ENCODE data around the gene CDC23. TPM values are rescaled to one million over a fixed set of nuclear protein-coding genes. Genes with fewer than 3 reads are reported as not detected.
"Not testable (repeated sequence)": the region's sequence is repeated elsewhere in the genome, so short reads cannot be mapped to it uniquely, and the experiment has no call there.

The CDC23 gene
- polyA plus RNA-seq, 6 donors from 2014 or later = 12.6 to 26.0 (median 14.1) TPM

DNA sequence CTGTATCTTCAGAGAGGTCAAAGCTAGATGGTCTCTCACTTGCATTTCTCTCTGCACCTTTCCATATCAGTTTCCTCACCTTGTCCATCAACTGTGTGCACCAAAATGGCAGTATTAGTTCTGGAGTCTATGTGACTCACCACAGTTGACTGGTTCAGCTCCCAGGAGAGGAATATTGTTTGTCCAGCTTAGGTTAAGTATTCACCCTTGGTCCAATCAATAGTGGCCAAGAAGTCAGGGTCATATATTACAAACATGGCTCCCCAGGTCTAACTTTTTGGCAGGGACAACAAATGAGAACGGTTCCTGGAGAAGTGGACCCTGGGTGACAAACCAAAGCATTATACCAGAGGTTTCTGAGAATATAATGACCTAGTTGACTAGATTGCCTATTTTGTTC, 24.9 kb upstream of the CDC23 start:
- DNase-seq = no peak
- ATAC-seq (ENCODE audit: low read depth in 2 of 2) = no peak
- Mint-ChIP-seq H3K27me3 (peaks cover 30 to 41% (median 40%) of the 10 kb centered on the region in 3 donors), H3K4me3 (no peak overlapping the region), H3K9me3 (no peaks in the 10 kb centered on the region), H3K27ac (no peak overlapping the region), H3K4me1 (peaks cover 12 to 20% (median 19%) of the 10 kb centered on the region in 3 donors), H3K36me3 (no peaks in the 10 kb centered on the region)

DNA sequence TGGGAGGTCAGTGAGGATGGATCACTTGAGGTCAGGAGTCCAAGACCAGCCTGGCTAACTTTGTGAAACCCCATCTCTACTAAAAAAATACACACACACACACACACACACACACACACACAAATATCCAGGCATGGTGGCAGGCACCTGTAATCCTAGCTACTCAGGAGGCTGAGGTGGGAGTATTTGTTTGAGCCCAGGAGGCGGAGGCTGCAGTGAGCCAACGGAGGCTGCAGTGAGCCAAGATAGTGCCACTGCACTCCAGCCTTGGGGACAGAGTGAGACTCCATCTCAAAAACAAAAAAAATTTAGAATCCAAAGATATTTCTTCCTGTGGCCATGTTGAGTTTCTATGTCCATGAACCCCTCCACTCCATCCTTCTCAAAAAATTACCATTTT, 21.5 kb upstream of the CDC23 start:
- H3K9me3 Mint-ChIP-seq = peaks cover 0 to 3% (median 0%) of the 10 kb centered on the region in 7 donors

DNA sequence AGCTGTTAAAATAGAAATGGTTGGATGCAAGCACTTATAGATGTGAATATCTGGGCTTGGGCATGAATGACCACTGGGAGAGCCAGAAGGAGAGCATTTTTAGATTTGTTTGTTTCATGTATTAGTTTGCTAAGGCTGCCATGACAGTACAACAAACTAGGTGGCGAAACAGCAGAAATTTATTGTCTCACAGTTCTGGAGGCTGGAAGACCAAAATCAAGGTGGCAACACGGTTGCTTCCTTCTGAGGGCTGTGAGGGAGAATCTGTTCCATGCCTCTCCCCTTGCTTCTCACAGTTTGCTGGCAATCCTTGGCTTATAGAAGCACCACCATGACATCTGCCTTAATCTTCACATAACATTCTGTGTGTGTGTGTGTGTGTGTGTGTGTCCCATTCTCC, 20.2 kb upstream of the CDC23 start:
- Mint-ChIP-seq H3K36me3 (no peaks in the 10 kb centered on the region), H3K27ac (peak overlapping the region in 1 of 6 donors; percentile 79), H3K9me3 (peaks cover 0 to 3% (median 0%) of the 10 kb centered on the region in 7 donors), H3K4me1 (no peaks in the 10 kb centered on the region), H3K4me3 (no peak overlapping the region), H3K27me3 (peaks cover 23 to 41% (median 24%) of the 10 kb centered on the region in 3 donors)
- DNase-seq (no peak), ATAC-seq (ENCODE audit: low read depth in 2 of 2) (no peak)

More for the DNA sequence above, 21.5 kb upstream of the CDC23 start:
- H3K27me3 Mint-ChIP-seq = peaks cover 16 to 40% (median 33%) of the 10 kb centered on the region in 3 donors
- H3K4me3 Mint-ChIP-seq = peak overlapping the region in 1 of 8 donors; percentile 70
- H3K27ac Mint-ChIP-seq = no peak overlapping the region
- ATAC-seq (ENCODE audit: low read depth in 2 of 2) (no peak), DNase-seq (no peak)
- H3K4me1 Mint-ChIP-seq = no peaks in the 10 kb centered on the region
- no peaks in the 10 kb centered on the region for H3K36me3 Mint-ChIP-seq

DNA sequence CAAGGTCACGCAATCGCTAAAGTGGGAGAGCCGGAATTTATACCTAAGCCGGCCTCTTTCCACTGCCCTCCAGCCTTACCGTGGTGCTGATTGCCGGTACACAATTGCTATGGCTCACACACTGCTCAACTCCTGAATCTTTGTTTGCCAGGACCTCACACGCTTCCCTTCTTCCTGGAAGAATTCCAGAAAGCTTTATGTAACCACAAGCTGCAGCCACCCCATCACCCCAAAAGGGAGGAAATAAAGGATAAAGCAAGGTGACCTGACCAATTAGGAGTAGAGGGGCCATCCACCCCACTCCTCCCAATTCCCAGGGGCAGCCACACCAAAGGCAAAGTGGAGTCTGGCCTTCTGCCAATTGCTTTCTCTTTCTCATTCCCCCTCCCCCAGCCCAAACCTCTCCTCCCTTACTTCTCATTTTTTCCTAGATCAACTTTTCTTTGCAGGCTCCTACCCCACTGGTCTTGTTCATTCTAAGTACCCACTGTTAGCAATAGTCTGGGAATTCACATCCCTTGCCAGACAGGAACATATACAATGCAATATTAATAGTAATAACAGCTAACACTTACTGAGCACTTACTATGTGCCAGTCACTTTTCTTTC, 18.0 kb upstream of the CDC23 start:
- DNase-seq (no peak), ATAC-seq (ENCODE audit: low read depth in 2 of 2) (no peak)
- peaks cover 0 to 6% (median 3%) of the 10 kb centered on the region in 7 donors for H3K9me3 Mint-ChIP-seq
- H3K27ac Mint-ChIP-seq = peak overlapping the region in 1 of 6 donors; percentile 76
- no peak overlapping the region for H3K4me3 Mint-ChIP-seq
- H3K36me3 Mint-ChIP-seq = peaks cover 0 to 1% of the 10 kb centered on the region in 2 donors
- H3K27me3 Mint-ChIP-seq = peaks cover 24 to 43% (median 27%) of the 10 kb centered on the region in 3 donors
- no peaks in the 10 kb centered on the region for H3K4me1 Mint-ChIP-seq

DNA sequence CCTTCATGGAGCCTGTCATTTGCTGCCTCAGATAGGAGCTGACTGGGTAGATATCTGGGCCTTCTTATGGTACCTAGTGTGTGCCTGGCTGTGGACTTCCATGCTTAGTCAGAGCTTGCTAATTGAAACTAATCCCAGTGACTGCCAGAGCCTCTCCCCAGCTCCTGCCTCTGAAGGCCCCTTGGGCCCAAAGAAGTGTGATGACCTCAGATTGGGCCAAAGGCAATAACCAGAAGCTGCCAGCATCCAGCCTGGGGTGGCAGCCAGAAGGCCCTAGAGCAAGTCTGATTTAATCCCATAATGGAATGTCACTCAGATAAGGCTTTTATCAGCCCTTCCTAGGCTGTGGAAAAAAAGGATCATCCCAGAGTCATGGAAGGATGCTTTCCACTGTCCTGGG, 17.1 kb upstream of the CDC23 start:
- H3K36me3 Mint-ChIP-seq = peaks cover 0 to 4% of the 10 kb centered on the region in 2 donors
- no peak overlapping the region for H3K27ac Mint-ChIP-seq
- ATAC-seq (ENCODE audit: low read depth in 2 of 2) (no peak), DNase-seq (no peak)
- H3K9me3 Mint-ChIP-seq = peaks cover 0 to 12% (median 5%) of the 10 kb centered on the region in 7 donors
- H3K27me3 Mint-ChIP-seq = peaks cover 26 to 46% (median 31%) of the 10 kb centered on the region in 3 donors
- no peak overlapping the region for H3K4me3 Mint-ChIP-seq
- no peaks in the 10 kb centered on the region for H3K4me1 Mint-ChIP-seq

DNA sequence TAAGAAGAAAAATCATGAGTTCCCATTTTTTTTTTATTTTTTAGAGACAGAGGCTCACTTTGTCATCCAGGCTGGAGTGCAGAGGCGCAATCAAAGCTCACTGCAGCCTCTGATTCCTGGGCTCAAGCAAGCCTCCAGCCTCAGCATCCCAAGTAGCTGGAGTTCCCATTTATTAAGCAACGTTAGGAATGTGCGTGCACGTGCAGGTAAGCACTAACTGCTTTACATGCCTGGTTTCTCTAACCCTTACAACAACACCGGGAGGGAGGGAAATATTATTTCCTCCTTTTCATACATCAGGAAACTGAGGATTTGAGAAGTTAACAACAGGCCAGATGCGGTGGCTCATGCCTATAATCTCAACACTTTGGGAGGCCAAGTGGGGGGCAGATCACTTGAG, 16.3 kb upstream of the CDC23 start:
- H3K4me3 Mint-ChIP-seq = no peak overlapping the region
- peaks cover 23 to 47% (median 23%) of the 10 kb centered on the region in 3 donors for H3K27me3 Mint-ChIP-seq
- peaks cover 0 to 12% (median 5%) of the 10 kb centered on the region in 7 donors for H3K9me3 Mint-ChIP-seq
- DNase-seq (no peak), ATAC-seq (ENCODE audit: low read depth in 2 of 2) (no peak)
- H3K4me1 Mint-ChIP-seq = no peaks in the 10 kb centered on the region
- no peak overlapping the region for H3K27ac Mint-ChIP-seq
- H3K36me3 Mint-ChIP-seq = peaks cover 0 to 4% of the 10 kb centered on the region in 2 donors

DNA sequence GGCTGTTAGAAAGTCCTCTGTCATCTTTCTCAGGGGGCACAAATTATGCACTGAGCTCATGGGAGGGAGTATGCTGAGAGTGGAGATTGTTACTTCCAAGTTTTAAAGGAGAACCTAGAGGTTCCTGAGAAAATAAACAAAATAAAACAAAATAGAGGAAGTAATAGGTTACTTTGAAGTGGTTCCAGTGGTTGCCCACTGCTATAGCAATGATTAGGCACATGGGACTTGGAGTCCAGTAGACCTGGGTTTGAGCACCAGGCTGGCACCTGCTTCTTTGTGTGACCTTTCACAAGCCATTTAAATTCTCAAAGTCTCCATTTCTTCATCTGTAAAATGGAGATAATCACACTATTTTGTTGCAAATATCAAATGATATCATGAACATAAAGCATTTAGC, 13.8 kb upstream of the CDC23 start:
- H3K27me3 Mint-ChIP-seq = peaks cover 32 to 48% (median 32%) of the 10 kb centered on the region in 3 donors
- H3K9me3 Mint-ChIP-seq = peaks cover 0 to 12% (median 5%) of the 10 kb centered on the region in 7 donors
- H3K27ac Mint-ChIP-seq = no peak overlapping the region
- DNase-seq (no peak), ATAC-seq (ENCODE audit: low read depth in 2 of 2) (peak; percentile 36 to 46)
- H3K36me3 Mint-ChIP-seq = peaks cover 0 to 4% of the 10 kb centered on the region in 2 donors
- peaks cover 0 to 5% (median 3%) of the 10 kb centered on the region in 3 donors for H3K4me1 Mint-ChIP-seq
- no peak overlapping the region for H3K4me3 Mint-ChIP-seq

DNA sequence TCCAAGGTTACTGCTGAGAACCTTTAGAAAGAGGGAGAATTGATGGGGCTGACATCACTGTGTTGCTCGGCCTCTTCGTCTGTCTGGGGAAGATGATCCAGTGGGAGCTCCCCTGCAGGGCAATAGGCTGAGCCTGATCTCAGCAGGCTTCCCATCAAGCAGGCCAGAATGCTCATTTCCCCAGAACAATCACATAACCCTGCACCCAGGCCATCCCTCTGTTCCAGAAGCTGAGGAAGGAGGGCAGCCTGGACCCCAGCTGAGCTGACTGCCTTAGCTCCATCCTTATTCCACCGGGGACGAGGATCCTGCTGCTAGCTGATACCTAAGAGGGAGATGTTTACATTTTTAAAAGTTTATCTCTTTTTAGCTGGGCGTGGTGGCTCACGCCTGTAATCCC, 11.6 kb upstream of the CDC23 start:
- no peak for ATAC-seq (ENCODE audit: low read depth in 2 of 2)
- H3K4me1 Mint-ChIP-seq = peaks cover 0 to 5% (median 3%) of the 10 kb centered on the region in 3 donors
- H3K36me3 Mint-ChIP-seq = peaks cover 0 to 4% of the 10 kb centered on the region in 2 donors

DNA sequence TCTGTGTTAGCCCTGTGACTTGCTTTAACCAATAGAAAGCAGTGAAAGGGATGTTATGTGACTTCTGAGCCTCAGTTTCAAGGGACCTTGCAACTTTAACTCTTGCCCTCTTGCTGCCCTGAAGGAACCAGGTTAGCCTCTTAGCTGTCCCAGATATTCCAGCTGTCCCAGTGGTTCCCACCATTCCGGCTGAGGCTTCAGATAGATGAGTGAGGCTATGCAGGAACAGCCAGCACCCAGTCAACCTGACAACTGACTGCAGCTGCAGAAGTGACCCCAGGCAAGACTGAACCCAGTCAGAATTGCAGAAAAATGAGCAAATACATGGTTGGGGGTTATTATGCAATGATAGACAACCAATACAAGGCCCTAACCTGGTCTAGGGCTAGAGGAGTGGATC, 10.4 kb upstream of the CDC23 start:
- Mint-ChIP-seq H3K36me3 (peaks cover 4 to 5% of the 10 kb centered on the region in 2 donors), H3K27ac (peak overlapping the region in 2 of 6 donors; percentile 5 to 8), H3K27me3 (peaks cover 24 to 33% (median 29%) of the 10 kb centered on the region in 3 donors), H3K4me1 (peaks cover 0 to 5% (median 3%) of the 10 kb centered on the region in 3 donors), H3K9me3 (peaks cover 0 to 11% (median 5%) of the 10 kb centered on the region in 7 donors), H3K4me3 (no peak overlapping the region)
- ATAC-seq (ENCODE audit: low read depth in 2 of 2) = no peak
- DNase-seq = no peak

More for the DNA sequence above, 11.6 kb upstream of the CDC23 start:
- no peak overlapping the region for H3K4me3 Mint-ChIP-seq
- H3K27me3 Mint-ChIP-seq = peaks cover 21 to 37% (median 24%) of the 10 kb centered on the region in 3 donors
- no peak for DNase-seq
- no peak overlapping the region for H3K27ac Mint-ChIP-seq
- H3K9me3 Mint-ChIP-seq = peaks cover 0 to 11% (median 5%) of the 10 kb centered on the region in 7 donors

DNA sequence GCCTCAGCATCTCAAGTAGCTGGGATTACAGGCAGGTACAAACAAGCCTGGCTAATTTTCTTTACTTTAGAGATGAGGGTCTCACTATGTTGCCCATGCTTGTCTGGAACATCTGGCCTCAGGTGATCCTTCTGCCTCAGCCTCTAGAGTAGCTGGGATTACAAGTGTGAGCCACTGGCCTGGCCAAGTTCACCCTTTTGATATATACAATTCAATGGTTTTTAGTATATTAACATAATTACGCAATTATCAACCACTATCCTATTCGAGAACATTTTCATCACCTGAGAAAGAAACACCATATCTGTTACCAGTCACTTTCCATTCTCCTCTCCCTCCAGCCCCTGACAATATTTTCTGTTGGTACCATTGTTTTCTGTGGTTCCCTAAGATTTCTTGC, 3.7 kb upstream of the CDC23 start:
- H3K27me3 Mint-ChIP-seq = peaks cover 9 to 16% (median 10%) of the 10 kb centered on the region in 3 donors
- no peak for ATAC-seq (ENCODE audit: low read depth in 2 of 2)
- no peak overlapping the region for H3K27ac Mint-ChIP-seq

DNA sequence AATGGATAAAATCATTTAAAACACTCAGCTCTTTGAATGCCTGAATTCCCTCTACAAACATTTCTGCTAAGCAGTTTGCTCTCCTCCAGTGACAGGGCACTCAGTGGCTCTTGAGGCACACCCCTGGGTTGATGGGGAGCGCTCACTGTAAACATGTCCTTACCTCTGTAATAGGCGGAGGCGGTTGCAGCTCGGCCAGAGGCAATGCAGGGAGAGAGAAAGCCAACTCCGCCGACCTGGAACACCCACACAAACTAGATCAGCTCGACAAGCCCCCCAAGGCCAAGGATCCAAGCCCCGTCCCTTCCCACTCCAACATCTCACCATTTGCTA, 329 bp downstream of the CDC23 start:
- Mint-ChIP-seq H3K9me3 (no peaks in the 10 kb centered on the region), H3K4me3 (peak overlapping the region; percentile 95 to 100 (median 99)), H3K4me1 (peaks cover 18 to 32% (median 22%) of the 10 kb centered on the region in 3 donors), H3K27ac (peak overlapping the region; percentile 94 to 99 (median 98)), H3K27me3 (no peaks in the 10 kb centered on the region), H3K36me3 (peaks cover 0 to 4% of the 10 kb centered on the region in 2 donors)
- ATAC-seq (ENCODE audit: low read depth in 2 of 2) (peak; percentile 7 to 16), DNase-seq (no peak)

More for the DNA sequence above, 3.7 kb upstream of the CDC23 start:
- Mint-ChIP-seq H3K36me3 (peaks cover 0 to 5% of the 10 kb centered on the region in 2 donors), H3K9me3 (no peaks in the 10 kb centered on the region), H3K4me3 (no peak overlapping the region), H3K4me1 (peaks cover 12 to 19% (median 13%) of the 10 kb centered on the region in 3 donors)
- no peak for DNase-seq

DNA sequence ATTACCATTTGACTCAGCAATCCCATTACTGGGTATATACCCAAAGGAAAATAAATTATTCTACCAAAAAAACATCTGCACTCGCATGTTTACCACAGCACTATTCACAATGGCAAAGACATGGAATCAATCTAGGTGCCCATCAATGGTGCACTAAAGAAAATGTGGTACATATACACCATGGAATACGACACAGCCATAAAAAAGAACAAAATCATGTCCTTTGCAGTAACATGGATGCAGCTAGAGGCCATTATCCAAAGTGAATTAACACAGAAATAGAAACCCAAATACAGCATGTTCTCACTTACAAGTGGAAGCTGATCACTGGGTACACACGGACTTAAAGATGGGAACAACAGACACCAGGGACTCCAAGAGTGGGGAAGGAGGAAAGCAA, 2.1 kb downstream of the CDC23 start:
- Mint-ChIP-seq H3K27me3 (no peaks in the 10 kb centered on the region), H3K4me1 (peaks cover 18 to 32% (median 22%) of the 10 kb centered on the region in 3 donors), H3K27ac (peak overlapping the region in 1 of 6 donors; percentile 11)

DNA sequence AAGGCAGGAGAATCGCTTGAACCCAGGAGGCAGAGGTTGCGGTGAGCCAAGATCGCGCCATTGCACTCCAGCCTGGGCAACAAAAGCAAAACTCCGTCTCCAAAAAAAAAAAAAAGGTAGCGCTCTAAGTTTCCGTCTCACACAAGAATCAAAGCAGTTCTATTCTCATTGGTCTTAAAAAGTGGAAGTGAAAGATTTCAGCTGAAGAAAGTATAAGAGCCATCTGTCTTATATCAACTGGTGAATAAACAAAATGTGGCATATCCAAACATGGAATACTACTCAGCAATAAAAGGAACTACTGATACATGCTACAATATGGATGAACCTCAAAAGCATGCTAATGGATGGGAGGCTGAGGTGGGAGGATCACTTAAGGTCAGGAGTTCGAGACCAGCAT, 19.3 kb downstream of the CDC23 start:
- H3K4me3 Mint-ChIP-seq = not testable (repeated sequence)

More for the DNA sequence above, 2.1 kb downstream of the CDC23 start:
- H3K4me3 Mint-ChIP-seq = peak overlapping the region in 6 of 8 donors; percentile 20 to 84 (median 58)
- no peaks in the 10 kb centered on the region for H3K9me3 Mint-ChIP-seq
- ATAC-seq (ENCODE audit: low read depth in 2 of 2) (no peak), DNase-seq (no peak)
- H3K36me3 Mint-ChIP-seq = peaks cover 0 to 4% of the 10 kb centered on the region in 2 donors

DNA sequence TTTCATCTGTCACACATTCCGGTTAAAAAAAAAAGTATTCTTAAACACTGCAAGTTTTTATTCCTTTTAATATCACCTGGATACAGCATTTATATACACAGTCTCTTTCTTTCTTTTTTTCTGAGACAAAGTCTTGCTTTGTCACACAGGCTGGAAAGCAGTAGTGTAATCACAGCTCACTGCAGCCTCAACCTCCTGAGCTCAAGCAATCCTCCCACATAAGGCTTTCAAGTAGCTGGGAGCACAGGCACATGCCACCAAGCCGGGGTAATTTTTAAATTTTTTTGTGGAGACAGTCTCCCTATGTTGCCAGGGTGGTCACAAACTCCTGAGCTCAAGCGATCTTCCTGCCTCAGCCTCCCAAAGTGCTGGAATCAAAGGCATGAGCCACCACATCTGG, 20.3 kb downstream of the CDC23 start:
- Mint-ChIP-seq H3K36me3 (peaks cover 23 to 25% of the 10 kb centered on the region in 2 donors), H3K27me3 (no peaks in the 10 kb centered on the region), H3K9me3 (peaks cover 0 to 3% (median 0%) of the 10 kb centered on the region in 7 donors), H3K4me1 (no peaks in the 10 kb centered on the region), H3K27ac (no peak overlapping the region), H3K4me3 (peak overlapping the region in 1 of 8 donors; percentile 22)
- DNase-seq = no peak
- no peak for ATAC-seq (ENCODE audit: low read depth in 2 of 2)

More for the DNA sequence above, 19.3 kb downstream of the CDC23 start:
- peaks cover 21 to 25% of the 10 kb centered on the region in 2 donors for H3K36me3 Mint-ChIP-seq
- not testable (repeated sequence) for DNase-seq, H3K27me3 Mint-ChIP-seq, H3K4me1 Mint-ChIP-seq, H3K9me3 Mint-ChIP-seq
- peak; percentile 37 to 54 for ATAC-seq (ENCODE audit: low read depth in 2 of 2)
- peak overlapping the region in 1 of 6 donors; percentile 8 for H3K27ac Mint-ChIP-seq
